ENCODE results near the gene KRT82. TPM values are rescaled to one million over a fixed set of nuclear protein-coding genes. Genes with fewer than 3 reads are reported as not detected.

KRT82 gene
- total and polyA plus RNA-seq, 4 donors: not detected

- WGBS, 2 donors: 92 to 96% methylated on average over 12 of the region's 12 CpGs
- Histone ChIP-seq H3K27me3 (ENCODE audit: control insufficient read depth in 3 of 3, insufficient read depth in 3 of 3, low read length in 2 of 3) (peaks cover 0 to 9% (median 7%) of the 10 kb centered on the region in 3 donors), H3K4me1 (ENCODE audit: control insufficient read depth in 5 of 5, insufficient read depth in 5 of 5, low read length in 5 of 5) (peaks cover 0 to 7% (median 0%) of the 10 kb centered on the region in 5 donors), H3K9ac (ENCODE audit: insufficient read depth in 1 of 2, low read length in 2 of 2) (no peak overlapping the region), H3K9me3 (ENCODE audit: control insufficient read depth in 4 of 4, insufficient read depth in 3 of 4, low read length in 3 of 4) (no peaks in the 10 kb centered on the region), H3K4me3 (no peak overlapping the region), H3K36me3 (ENCODE audit: control insufficient read depth in 4 of 4, insufficient read depth in 4 of 4, low read length in 4 of 4) (no peaks in the 10 kb centered on the region), H3K27ac (ENCODE audit: low read depth in 1 of 2, low read length in 1 of 2) (no peak overlapping the region)
- TF ChIP-seq, protein P1, sequence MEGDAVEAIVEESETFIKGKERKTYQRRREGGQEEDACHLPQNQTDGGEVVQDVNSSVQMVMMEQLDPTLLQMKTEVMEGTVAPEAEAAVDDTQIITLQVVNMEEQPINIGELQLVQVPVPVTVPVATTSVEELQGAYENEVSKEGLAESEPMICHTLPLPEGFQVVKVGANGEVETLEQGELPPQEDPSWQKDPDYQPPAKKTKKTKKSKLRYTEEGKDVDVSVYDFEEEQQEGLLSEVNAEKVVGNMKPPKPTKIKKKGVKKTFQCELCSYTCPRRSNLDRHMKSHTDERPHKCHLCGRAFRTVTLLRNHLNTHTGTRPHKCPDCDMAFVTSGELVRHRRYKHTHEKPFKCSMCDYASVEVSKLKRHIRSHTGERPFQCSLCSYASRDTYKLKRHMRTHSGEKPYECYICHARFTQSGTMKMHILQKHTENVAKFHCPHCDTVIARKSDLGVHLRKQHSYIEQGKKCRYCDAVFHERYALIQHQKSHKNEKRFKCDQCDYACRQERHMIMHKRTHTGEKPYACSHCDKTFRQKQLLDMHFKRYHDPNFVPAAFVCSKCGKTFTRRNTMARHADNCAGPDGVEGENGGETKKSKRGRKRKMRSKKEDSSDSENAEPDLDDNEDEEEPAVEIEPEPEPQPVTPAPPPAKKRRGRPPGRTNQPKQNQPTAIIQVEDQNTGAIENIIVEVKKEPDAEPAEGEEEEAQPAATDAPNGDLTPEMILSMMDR (IDR thresholded peaks at IDR 0.05; ENCODE audit: control extremely low read depth, extremely low read depth): no peak
- DNase-seq: no peak
- no peak for ATAC-seq (ENCODE audit: insufficient read depth, low FRiP score)
Measured at GRCh38 chr12:52433501-52434080, 27.5 kb upstream of the KRT82 start.

- TF ChIP-seq, protein P1 (IDR thresholded peaks at IDR 0.05; ENCODE audit: control extremely low read depth, extremely low read depth): no peak
- Histone ChIP-seq H3K9me3 (ENCODE audit: control insufficient read depth in 4 of 4, insufficient read depth in 3 of 4, low read length in 3 of 4) (no peaks in the 10 kb centered on the region), H3K9ac (ENCODE audit: insufficient read depth in 1 of 2, low read length in 2 of 2) (no peak overlapping the region), H3K27ac (ENCODE audit: low read depth in 1 of 2, low read length in 1 of 2) (no peak overlapping the region), H3K4me1 (ENCODE audit: control insufficient read depth in 5 of 5, insufficient read depth in 5 of 5, low read length in 5 of 5) (peaks cover 0 to 7% (median 0%) of the 10 kb centered on the region in 5 donors), H3K27me3 (ENCODE audit: control insufficient read depth in 3 of 3, insufficient read depth in 3 of 3, low read length in 2 of 3) (peaks cover 0 to 9% (median 7%) of the 10 kb centered on the region in 3 donors), H3K36me3 (ENCODE audit: control insufficient read depth in 4 of 4, insufficient read depth in 4 of 4, low read length in 4 of 4) (no peaks in the 10 kb centered on the region), H3K4me3 (no peak overlapping the region)
- DNase-seq (no peak), ATAC-seq (ENCODE audit: insufficient read depth, low FRiP score) (no peak)
- 90 to 92% methylated on average over 6 of the region's 6 CpGs for WGBS, 2 donors
Measured at GRCh38 chr12:52432559-52433207, 26.5 kb upstream of the KRT82 start.

DNA sequence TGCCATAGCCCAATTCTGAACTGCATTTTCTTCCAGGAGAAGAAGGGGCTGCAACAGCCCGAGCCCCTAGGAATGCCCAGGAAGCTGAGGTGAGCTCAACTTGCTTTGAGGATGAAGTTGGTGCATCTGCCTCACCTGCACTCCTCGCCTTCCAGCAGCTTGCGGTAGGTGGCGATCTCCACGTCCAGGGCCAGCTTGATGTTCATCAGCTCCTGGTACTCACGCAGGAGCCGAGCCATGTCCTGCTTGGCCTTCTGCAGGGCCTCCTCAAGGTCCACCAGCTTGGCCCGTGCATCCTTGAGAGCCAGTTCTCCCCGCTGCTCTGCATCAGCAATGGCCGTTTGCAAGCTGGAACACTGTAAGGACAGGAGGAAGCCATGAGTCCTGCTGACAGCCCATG, 22.0 kb upstream of the KRT82 start:
- H3K9ac ChIP-seq (ENCODE audit: insufficient read depth in 1 of 2, low read length in 2 of 2): no peak overlapping the region
- no peaks in the 10 kb centered on the region for H3K36me3 ChIP-seq (ENCODE audit: control insufficient read depth in 4 of 4, insufficient read depth in 4 of 4, low read length in 4 of 4)
- no peak overlapping the region for H3K27ac ChIP-seq (ENCODE audit: low read depth in 1 of 2, low read length in 1 of 2)
- peaks cover 0 to 9% (median 0%) of the 10 kb centered on the region in 5 donors for H3K4me1 ChIP-seq (ENCODE audit: control insufficient read depth in 5 of 5, insufficient read depth in 5 of 5, low read length in 5 of 5)
- H3K4me3 ChIP-seq: no peak overlapping the region
- peaks cover 0 to 9% (median 0%) of the 10 kb centered on the region in 3 donors for H3K27me3 ChIP-seq (ENCODE audit: control insufficient read depth in 3 of 3, insufficient read depth in 3 of 3, low read length in 2 of 3)
- DNase-seq: no peak
- no peak for ATAC-seq (ENCODE audit: insufficient read depth, low FRiP score)
- 74 to 78% methylated on average over 10 of the region's 10 CpGs for WGBS, 2 donors
- TF ChIP-seq, protein P1 (IDR thresholded peaks at IDR 0.05; ENCODE audit: control extremely low read depth, extremely low read depth): no peak
- H3K9me3 ChIP-seq (ENCODE audit: control insufficient read depth in 4 of 4, insufficient read depth in 3 of 4, low read length in 3 of 4): no peaks in the 10 kb centered on the region

All from lung (tissue), 12 donors.